GM23338 (cell line): ENCODE data around the gene ABL1. TPM values are rescaled to one million over a fixed set of nuclear protein-coding genes. Genes with fewer than 3 reads are reported as not detected.

Experiments
- ATAC-seq: fragments of 200-7000 bp; cut with Tn5 transposase; 3 replicates; pipeline ENCODE4 v1.9.1; 2020
- DNase-seq: peaks from one replicate; pipeline ENCODE4 v3.0.0-alpha.2; 2015; ENCODE audit warnings: low spot score
- H2AFZ ChIP-seq: fragments of 200-600 bp; sonication (generic); 2 replicates; pipeline ENCODE4 v1.8.0; 2016; ENCODE audit warnings: antibody characterized with exemption, mild to moderate bottlenecking, moderate library complexity
- H3F3A ChIP-seq: fragments of 200-600 bp; sonication (generic); replicated peaks from 2 replicates; pipeline ENCODE4 v1.8.0; 2017; ENCODE audit warnings: antibody characterized with exemption, mixed run types, low read depth
- H3K27ac ChIP-seq: fragments of 200-600 bp; sonication (generic); 2 replicates; pipeline ENCODE4 v1.6.1; 2016; ENCODE audit warnings: low read depth
- H3K27me3 ChIP-seq: fragments of 200-600 bp; sonication (generic); 2 replicates; pipeline ENCODE4 v1.8.0; 2016; ENCODE audit warnings: mild to moderate bottlenecking, mixed run types, moderate library complexity; ENCODE audit not compliant: insufficient read depth
- H3K36me3 ChIP-seq: fragments of 200-600 bp; sonication (generic); 2 replicates; pipeline ENCODE4 v1.8.0; 2016; ENCODE audit warnings: mild to moderate bottlenecking; ENCODE audit not compliant: insufficient read depth
- H3K4me1 ChIP-seq: fragments of 200-600 bp; sonication (generic); 2 replicates; pipeline ENCODE4 v1.8.0; 2016; ENCODE audit warnings: mild to moderate bottlenecking, moderate library complexity; ENCODE audit not compliant: insufficient read depth
- H3K4me2 ChIP-seq: fragments of 200-600 bp; sonication (generic); 2 replicates; pipeline ENCODE4 v1.7.1; 2017; ENCODE audit warnings: mixed run types
- H3K4me3 ChIP-seq: fragments of 200-600 bp; sonication (generic); 2 replicates; pipeline ENCODE4 v1.6.1; 2016; ENCODE audit warnings: mixed run types
- H3K79me2 ChIP-seq: fragments of 200-600 bp; sonication (generic); replicated peaks from 2 replicates; pipeline ENCODE4 v1.8.0; 2017; ENCODE audit warnings: mild to moderate bottlenecking; ENCODE audit not compliant: insufficient read depth
- H3K9me2 ChIP-seq: fragments of 200-600 bp; sonication (generic); 2 replicates; pipeline ENCODE4 v1.8.0; 2017; ENCODE audit not compliant: insufficient read depth
- H4K20me1 ChIP-seq: fragments of 200-600 bp; sonication (generic); replicated peaks from 2 replicates; pipeline ENCODE4 v1.8.0; 2017; ENCODE audit warnings: mild to moderate bottlenecking; ENCODE audit not compliant: insufficient read depth
- H3K27ac Mint-ChIP-seq: 2 replicates; pipeline ENCODE4 v1.8.0; 2020; ENCODE audit warnings: inconsistent platforms, mild to moderate bottlenecking, moderate library complexity, mixed read lengths
- H3K27me3 Mint-ChIP-seq: 3 replicates; pipeline ENCODE4 v1.8.0; 2022; ENCODE audit warnings: low read depth, mild to moderate bottlenecking, moderate library complexity, mixed read lengths, inconsistent platforms; ENCODE audit not compliant: insufficient read depth, poor library complexity
- H3K36me3 Mint-ChIP-seq: 3 replicates; pipeline ENCODE4 v1.8.0; 2021; ENCODE audit warnings: low read depth, mild to moderate bottlenecking, inconsistent platforms, moderate library complexity, mixed read lengths
- H3K4me1 Mint-ChIP-seq: 3 replicates; pipeline ENCODE4 v1.8.0; 2020; ENCODE audit warnings: mild to moderate bottlenecking, inconsistent platforms, mixed read lengths
- H3K4me3 Mint-ChIP-seq: 3 replicates; pipeline ENCODE4 v1.8.0; 2021; ENCODE audit warnings: moderate library complexity, mild to moderate bottlenecking, inconsistent platforms, mixed read lengths
- H3K9me3 Mint-ChIP-seq: 3 replicates; pipeline ENCODE4 v1.8.0; 2020; ENCODE audit warnings: moderate library complexity, mild to moderate bottlenecking, inconsistent platforms, mixed read lengths
- CREB1 ChIP-seq: fragments of 250-450 bp; sonication (Bioruptor Pico); IDR thresholded peaks from 2 replicates; pipeline ENCODE4 v1.5.0; 2020; ENCODE audit warnings: low read depth, mild to moderate bottlenecking, moderate library complexity
- CTCF ChIP-seq, 2 experiments: fragments of 200-600 bp in 1 of 2; sonication (generic) in 1 of 2; conservative IDR thresholded peaks; 2 replicates each; pipeline versions ENCODE4 v1.5.1 to v1.6.1; 2016 to 2017; ENCODE audit warnings: antibody characterized with exemption in 2 of 2, low read depth in 2 of 2, mild to moderate bottlenecking in 2 of 2, moderate library complexity in 1 of 2
- EZH2 ChIP-seq: fragments of 200-600 bp; sonication (generic); IDR thresholded peaks from one replicate; pipeline ENCODE4 v1.8.0; 2017; ENCODE audit warnings: antibody characterized with exemption, mild to moderate bottlenecking, low read depth; ENCODE audit not compliant: unreplicated experiment
- EZH2phosphoT487 ChIP-seq: fragments of 200-600 bp; sonication (generic); IDR thresholded peaks from one replicate; pipeline ENCODE4 v1.8.1; 2018; ENCODE audit warnings: antibody characterized with exemption; ENCODE audit not compliant: unreplicated experiment
- JUNB ChIP-seq: IDR thresholded peaks from one replicate; pipeline ENCODE4 v1.6.1; 2016; ENCODE audit warnings: antibody characterized with exemption; ENCODE audit not compliant: unreplicated experiment
- NANOG ChIP-seq: IDR thresholded peaks from 2 replicates; pipeline ENCODE4 v1.6.1; 2016; ENCODE audit warnings: antibody characterized with exemption, borderline replicate concordance
- POLR2AphosphoS5 ChIP-seq: IDR thresholded peaks from 2 replicates; pipeline ENCODE4 v1.6.1; 2016; ENCODE audit warnings: antibody characterized with exemption, low read depth
- STAT1 ChIP-seq: IDR thresholded peaks from one replicate; pipeline ENCODE4 v1.6.1; 2016; ENCODE audit warnings: antibody characterized with exemption; ENCODE audit not compliant: unreplicated experiment
- ZNF114 ChIP-seq: fragments of 250-450 bp; sonication (Bioruptor Pico); IDR thresholded peaks from 2 replicates; pipeline ENCODE4 v1.5.0; 2020; ENCODE audit warnings: mild to moderate bottlenecking, moderate library complexity
- ZNF331 ChIP-seq: fragments of 250-450 bp; sonication (Bioruptor Pico); IDR thresholded peaks from 2 replicates; pipeline ENCODE4 v1.5.0; 2020; ENCODE audit warnings: low read depth, mild to moderate bottlenecking, moderate library complexity
- polyA plus RNA-seq: library from polyadenylated mRNA; unstranded; fragments of >200 nt; fragmentation: Nextera tagmentation; extraction: Ambion mirVana; gene quantifications from 2 replicates; pipeline ENCODE4 v1.2.1, GENCODE V29; 2016
- total RNA-seq: library from RNA; depleted of rRNA; stranded (reverse); fragments of >200 nt; shearing (Covaris generic); gene quantifications from 2 replicates; pipeline ENCODE4 v1.2.3, GENCODE V29; 2014
- TF ChIP-seq, protein P1 (sequence below): fragments of 250-450 bp; sonication (Bioruptor Pico); IDR thresholded peaks from 2 replicates; pipeline ENCODE4 v1.5.0; 2020; ENCODE audit warnings: mild to moderate bottlenecking, moderate library complexity
- TF ChIP-seq, protein P2 (sequence below): IDR thresholded peaks from 2 replicates; pipeline ENCODE4 v1.6.1; 2016; ENCODE audit warnings: antibody characterized with exemption

ABL1 gene
- total and polyA plus RNA-seq, 2 experiments from 2014 or later = 20.7 to 85.1 TPM

DNA sequence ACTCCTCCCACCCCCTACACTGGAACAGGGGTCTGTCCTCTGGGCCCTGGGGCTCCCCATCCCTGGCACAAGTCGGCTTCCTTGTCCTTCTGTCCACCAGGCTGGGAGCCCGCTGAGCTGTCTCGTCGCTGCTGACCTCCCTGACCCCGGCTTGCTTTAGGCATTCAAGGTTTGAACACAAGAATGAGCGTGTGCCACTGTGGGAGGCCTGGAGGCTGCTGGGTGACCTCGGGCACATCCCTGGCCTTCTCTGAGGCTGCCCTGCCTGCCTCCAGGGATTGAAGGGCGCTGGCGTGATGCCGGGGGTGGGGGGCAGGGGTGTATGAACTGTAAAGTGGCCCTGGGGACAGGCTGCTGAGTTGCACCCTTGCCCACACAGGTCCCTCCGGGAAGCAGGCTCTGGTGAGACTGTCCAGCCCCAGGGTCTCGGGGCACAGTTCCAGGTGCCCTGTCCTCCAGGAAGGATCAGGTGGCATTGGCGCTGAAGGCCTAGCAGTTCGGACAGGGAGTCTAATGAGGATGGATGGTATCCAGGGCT, 85.8 kb downstream of the ABL1 start (continued):
- TF ChIP-seq, protein P1, sequence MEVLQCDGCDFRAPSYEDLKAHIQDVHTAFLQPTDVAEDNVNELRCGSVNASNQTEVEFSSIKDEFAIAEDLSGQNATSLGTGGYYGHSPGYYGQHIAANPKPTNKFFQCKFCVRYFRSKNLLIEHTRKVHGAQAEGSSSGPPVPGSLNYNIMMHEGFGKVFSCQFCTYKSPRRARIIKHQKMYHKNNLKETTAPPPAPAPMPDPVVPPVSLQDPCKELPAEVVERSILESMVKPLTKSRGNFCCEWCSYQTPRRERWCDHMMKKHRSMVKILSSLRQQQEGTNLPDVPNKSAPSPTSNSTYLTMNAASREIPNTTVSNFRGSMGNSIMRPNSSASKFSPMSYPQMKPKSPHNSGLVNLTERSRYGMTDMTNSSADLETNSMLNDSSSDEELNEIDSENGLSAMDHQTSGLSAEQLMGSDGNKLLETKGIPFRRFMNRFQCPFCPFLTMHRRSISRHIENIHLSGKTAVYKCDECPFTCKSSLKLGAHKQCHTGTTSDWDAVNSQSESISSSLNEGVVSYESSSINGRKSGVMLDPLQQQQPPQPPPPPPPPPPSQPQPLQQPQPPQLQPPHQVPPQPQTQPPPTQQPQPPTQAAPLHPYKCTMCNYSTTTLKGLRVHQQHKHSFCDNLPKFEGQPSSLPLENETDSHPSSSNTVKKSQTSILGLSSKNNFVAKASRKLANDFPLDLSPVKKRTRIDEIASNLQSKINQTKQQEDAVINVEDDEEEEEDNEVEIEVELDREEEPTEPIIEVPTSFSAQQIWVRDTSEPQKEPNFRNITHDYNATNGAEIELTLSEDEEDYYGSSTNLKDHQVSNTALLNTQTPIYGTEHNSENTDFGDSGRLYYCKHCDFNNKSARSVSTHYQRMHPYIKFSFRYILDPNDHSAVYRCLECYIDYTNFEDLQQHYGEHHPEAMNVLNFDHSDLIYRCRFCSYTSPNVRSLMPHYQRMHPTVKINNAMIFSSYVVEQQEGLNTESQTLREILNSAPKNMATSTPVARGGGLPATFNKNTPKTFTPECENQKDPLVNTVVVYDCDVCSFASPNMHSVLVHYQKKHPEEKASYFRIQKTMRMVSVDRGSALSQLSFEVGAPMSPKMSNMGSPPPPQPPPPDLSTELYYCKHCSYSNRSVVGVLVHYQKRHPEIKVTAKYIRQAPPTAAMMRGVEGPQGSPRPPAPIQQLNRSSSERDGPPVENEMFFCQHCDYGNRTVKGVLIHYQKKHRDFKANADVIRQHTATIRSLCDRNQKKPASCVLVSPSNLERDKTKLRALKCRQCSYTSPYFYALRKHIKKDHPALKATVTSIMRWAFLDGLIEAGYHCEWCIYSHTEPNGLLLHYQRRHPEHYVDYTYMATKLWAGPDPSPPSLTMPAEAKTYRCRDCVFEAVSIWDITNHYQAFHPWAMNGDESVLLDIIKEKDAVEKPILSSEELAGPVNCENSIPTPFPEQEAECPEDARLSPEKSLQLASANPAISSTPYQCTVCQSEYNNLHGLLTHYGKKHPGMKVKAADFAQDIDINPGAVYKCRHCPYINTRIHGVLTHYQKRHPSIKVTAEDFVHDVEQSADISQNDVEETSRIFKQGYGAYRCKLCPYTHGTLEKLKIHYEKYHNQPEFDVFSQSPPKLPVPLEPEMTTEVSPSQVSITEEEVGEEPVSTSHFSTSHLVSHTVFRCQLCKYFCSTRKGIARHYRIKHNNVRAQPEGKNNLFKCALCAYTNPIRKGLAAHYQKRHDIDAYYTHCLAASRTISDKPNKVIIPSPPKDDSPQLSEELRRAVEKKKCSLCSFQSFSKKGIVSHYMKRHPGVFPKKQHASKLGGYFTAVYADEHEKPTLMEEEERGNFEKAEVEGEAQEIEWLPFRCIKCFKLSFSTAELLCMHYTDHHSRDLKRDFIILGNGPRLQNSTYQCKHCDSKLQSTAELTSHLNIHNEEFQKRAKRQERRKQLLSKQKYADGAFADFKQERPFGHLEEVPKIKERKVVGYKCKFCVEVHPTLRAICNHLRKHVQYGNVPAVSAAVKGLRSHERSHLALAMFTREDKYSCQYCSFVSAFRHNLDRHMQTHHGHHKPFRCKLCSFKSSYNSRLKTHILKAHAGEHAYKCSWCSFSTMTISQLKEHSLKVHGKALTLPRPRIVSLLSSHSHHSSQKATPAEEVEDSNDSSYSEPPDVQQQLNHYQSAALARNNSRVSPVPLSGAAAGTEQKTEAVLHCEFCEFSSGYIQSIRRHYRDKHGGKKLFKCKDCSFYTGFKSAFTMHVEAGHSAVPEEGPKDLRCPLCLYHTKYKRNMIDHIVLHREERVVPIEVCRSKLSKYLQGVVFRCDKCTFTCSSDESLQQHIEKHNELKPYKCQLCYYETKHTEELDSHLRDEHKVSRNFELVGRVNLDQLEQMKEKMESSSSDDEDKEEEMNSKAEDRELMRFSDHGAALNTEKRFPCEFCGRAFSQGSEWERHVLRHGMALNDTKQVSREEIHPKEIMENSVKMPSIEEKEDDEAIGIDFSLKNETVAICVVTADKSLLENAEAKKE (CRISPR knock-in tag) = no peak
- no peak for TF ChIP-seq POLR2AphosphoS5
- TF ChIP-seq NANOG = no peak
- no peak for TF ChIP-seq EZH2
- TF ChIP-seq ZNF114 (CRISPR knock-in tag) = no peak
- no peak for TF ChIP-seq ZNF331 (CRISPR knock-in tag)
- TF ChIP-seq STAT1 = no peak
- no peak for TF ChIP-seq CREB1
- no peak for TF ChIP-seq EZH2phosphoT487
- TF ChIP-seq JUNB = no peak

GRCh38 chr9:130921300-130921988, 86.4 kb downstream of the ABL1 start:
- TF ChIP-seq ZNF331 (CRISPR knock-in tag) (no peak), EZH2 (no peak), CTCF (conservative IDR thresholded peaks at IDR 0.05; ENCODE audit: low read depth in 2 of 2) (no peak)
- TF ChIP-seq, protein P2, sequence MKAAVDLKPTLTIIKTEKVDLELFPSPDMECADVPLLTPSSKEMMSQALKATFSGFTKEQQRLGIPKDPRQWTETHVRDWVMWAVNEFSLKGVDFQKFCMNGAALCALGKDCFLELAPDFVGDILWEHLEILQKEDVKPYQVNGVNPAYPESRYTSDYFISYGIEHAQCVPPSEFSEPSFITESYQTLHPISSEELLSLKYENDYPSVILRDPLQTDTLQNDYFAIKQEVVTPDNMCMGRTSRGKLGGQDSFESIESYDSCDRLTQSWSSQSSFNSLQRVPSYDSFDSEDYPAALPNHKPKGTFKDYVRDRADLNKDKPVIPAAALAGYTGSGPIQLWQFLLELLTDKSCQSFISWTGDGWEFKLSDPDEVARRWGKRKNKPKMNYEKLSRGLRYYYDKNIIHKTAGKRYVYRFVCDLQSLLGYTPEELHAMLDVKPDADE = no peak
- DNase-seq (no peak), ATAC-seq (no peak)
- H3K4me2 ChIP-seq = no peak overlapping the region
- H3K79me2 ChIP-seq = no peaks in the 10 kb centered on the region
- no peaks in the 10 kb centered on the region for H4K20me1 ChIP-seq
- H3K4me1 Mint-ChIP-seq = peaks cover 11% of the 10 kb centered on the region
- H3F3A ChIP-seq = no peaks in the 10 kb centered on the region
- no peaks in the 10 kb centered on the region for H3K36me3 ChIP-seq
- H3K9me2 ChIP-seq = no peaks in the 10 kb centered on the region
- H3K4me1 ChIP-seq = no peaks in the 10 kb centered on the region
- no peak overlapping the region for H3K4me3 Mint-ChIP-seq
- no peak overlapping the region for H3K4me3 ChIP-seq
- H2AFZ ChIP-seq = peak overlapping the region; percentile 80; the same call in 1 of the 2 replicates
- H3K27ac ChIP-seq = no peak overlapping the region
- H3K27me3 ChIP-seq = no peaks in the 10 kb centered on the region
- no peaks in the 10 kb centered on the region for H3K9me3 Mint-ChIP-seq
- peaks cover 9% of the 10 kb centered on the region for H3K27me3 Mint-ChIP-seq
- H3K36me3 Mint-ChIP-seq = no peaks in the 10 kb centered on the region
- no peak overlapping the region for H3K27ac Mint-ChIP-seq
